ENCODE results near the gene ZCCHC24.
"Not testable (repeated sequence)": the region's sequence is repeated elsewhere in the genome, so short reads cannot be mapped to it uniquely, and the experiment has no call there.

Gene ZCCHC24

GRCh38 chr10:79342811-79343561 lies 102.4 kb downstream of the ZCCHC24 start:
- no peak for DNase-seq

DNA sequence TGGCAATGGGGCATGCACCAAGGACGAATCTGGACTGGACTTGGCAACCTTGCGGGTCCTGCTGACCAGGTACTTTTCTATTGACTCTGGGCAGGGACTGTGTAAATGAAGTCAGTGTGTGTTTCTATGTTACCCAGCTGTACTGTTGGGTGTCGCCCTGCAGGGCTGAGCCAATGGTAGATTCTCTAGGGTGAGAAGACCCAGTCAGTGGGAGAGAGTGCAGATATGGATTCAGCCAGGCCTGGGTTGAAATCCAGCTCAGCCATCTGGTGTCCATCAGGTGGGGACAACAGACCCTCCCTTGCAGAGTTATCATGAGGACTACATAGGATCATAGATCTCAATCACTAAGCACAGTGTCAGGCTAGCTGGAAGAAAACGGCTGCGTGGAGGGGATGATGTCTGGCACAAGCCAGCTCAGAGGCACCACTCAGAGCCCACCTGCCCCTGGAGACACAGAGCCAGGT lies 103.1 kb downstream of the ZCCHC24 start:
- DNase-seq, result no peak

- no peak for DNase-seq
Measured at GRCh38 chr10:79340646-79341244, 104.7 kb downstream of the ZCCHC24 start.

GRCh38 chr10:79339266-79339665 lies 106.2 kb downstream of the ZCCHC24 start:
- no peak for DNase-seq

GRCh38 chr10:79337783-79338469 lies 107.5 kb downstream of the ZCCHC24 start:
- not testable (repeated sequence) for DNase-seq

DNA sequence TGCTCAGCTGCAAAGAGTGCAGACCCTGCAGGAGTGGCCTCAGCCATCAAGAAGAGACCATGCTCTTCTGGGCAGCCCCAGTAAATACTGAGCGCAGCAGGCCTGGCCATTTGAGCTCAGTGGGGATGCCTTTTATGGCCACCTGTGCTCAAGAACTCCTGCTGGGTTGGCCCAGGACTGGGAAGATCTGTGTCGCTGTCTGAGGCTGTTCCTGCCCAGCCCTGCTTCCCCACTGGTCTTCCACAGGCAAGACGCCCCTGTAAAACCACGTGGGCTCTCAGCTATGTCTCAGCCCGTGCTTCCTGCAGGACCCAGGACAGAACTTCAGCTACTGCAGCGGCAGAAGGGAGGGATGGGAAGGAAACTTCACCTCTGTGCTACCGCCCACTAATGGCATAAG lies 108.7 kb downstream of the ZCCHC24 start:
- peak; percentile 30 for DNase-seq

- no peak for DNase-seq
Measured at GRCh38 chr10:79336276-79336675, 109.1 kb downstream of the ZCCHC24 start.

- DNase-seq, result no peak
Measured at GRCh38 chr10:79335470-79336235, 109.8 kb downstream of the ZCCHC24 start.

GRCh38 chr10:79335094-79335469 lies 110.3 kb downstream of the ZCCHC24 start:
- no peak for DNase-seq

DNA sequence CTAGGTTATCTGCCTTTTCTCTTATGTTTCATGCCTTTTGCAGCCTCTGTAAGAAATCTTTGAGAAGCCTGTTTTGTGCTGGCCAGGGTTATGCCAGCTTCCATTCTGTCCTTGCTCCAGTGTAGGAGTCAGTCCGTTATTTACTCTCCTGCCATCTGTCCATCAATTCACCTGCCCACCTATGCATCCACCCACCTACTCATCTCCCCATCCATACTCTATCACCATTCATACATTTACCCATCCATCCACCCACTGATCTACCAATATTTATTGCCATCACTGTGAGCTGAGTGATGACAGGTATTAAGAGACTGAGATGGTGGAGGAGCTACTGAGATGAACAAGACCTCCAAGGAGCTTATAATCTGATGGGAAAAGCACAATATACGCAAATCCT lies 110.9 kb downstream of the ZCCHC24 start:
- no peak for DNase-seq

- DNase-seq, result peak; percentile 73
Measured at GRCh38 chr10:79333513-79333912, 111.9 kb downstream of the ZCCHC24 start.

DNA sequence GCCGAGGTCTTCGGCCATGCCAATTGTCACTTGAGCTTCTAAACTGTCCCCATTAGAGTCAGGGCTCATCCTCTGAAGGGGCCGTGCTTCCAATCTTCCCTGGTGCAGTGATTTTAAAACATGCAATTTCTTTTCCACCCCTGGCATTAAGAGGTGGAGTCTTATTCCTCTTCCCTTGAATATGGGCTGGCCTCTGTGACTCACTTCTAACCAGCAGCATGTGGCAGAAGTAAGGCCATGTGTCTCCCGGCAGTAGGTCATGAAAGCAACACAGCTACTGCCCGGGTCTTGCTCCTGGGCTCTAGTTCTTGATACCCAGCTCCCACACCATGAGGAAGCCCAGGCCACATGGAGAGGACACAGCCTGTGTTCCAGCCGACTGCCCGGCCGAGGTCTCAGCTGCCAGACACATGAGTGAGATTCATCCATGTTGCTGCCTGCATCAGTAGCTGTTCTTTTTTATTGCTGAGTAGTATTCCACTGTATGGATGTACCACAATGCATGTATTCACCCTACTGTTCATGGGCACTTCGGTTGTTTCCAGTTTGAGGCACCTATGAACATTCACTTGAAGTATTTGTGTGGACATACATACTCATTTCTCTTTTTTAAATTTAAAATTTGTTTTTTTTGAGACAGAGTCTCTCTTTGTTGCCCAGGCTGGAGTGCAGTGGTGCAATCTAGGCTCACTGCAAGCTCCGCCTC lies 112.7 kb downstream of the ZCCHC24 start:
- DNase-seq, result not testable (repeated sequence)
